H9 (cell line): ENCODE measurements around the gene FHOD1. TPM values are rescaled to one million over a fixed set of nuclear protein-coding genes. Genes with fewer than 3 reads are reported as not detected.

ENCODE experiments used
- DNase-seq: peaks from one replicate; pipeline ENCODE4 v3.0.0-alpha.2; 2017
- H2AFZ ChIP-seq: one replicate; pipeline ENCODE4 v1.6.1; 2013; ENCODE audit warnings: mild to moderate bottlenecking, low read length, control low read depth, moderate library complexity
- H2AK5ac ChIP-seq: 2 replicates; pipeline ENCODE4 v1.6.1; 2013; ENCODE audit warnings: low read length, control low read depth, mixed read lengths; ENCODE audit not compliant: insufficient read length
- H2BK120ac ChIP-seq: one replicate; pipeline ENCODE4 v1.6.1; 2013; ENCODE audit warnings: low read depth, mild to moderate bottlenecking, low read length, control low read depth, inconsistent platforms; ENCODE audit not compliant: poor library complexity, severe bottlenecking
- H2BK12ac ChIP-seq: 2 replicates; pipeline ENCODE4 v1.6.1; 2013; ENCODE audit warnings: low read length, control low read depth, mixed read lengths, low read depth; ENCODE audit not compliant: insufficient read length
- H2BK15ac ChIP-seq: 2 replicates; pipeline ENCODE4 v1.6.1; 2013; ENCODE audit warnings: low read depth, low read length, control low read depth
- H2BK20ac ChIP-seq: one replicate; pipeline ENCODE4 v1.6.1; 2013; ENCODE audit warnings: low read depth, mild to moderate bottlenecking, low read length, control low read depth, inconsistent platforms; ENCODE audit not compliant: poor library complexity, severe bottlenecking
- H2BK5ac ChIP-seq: 2 replicates; pipeline ENCODE4 v1.6.1; 2013; ENCODE audit warnings: low read length, control low read depth, mixed read lengths; ENCODE audit not compliant: insufficient read length
- H3K14ac ChIP-seq: 2 replicates; pipeline ENCODE4 v1.6.1; 2013; ENCODE audit warnings: low read length, control low read depth; ENCODE audit not compliant: insufficient read depth
- H3K18ac ChIP-seq: 2 replicates; pipeline ENCODE4 v1.6.1; 2013; ENCODE audit warnings: low read depth, mild to moderate bottlenecking, mixed read lengths, low read length, control low read depth; ENCODE audit not compliant: insufficient read length
- H3K23ac ChIP-seq: 2 replicates; pipeline ENCODE4 v1.6.1; 2013; ENCODE audit warnings: low read length, control low read depth, mixed read lengths, low read depth; ENCODE audit not compliant: insufficient read length
- H3K23me2 ChIP-seq: 2 replicates; pipeline ENCODE4 v1.6.1; 2013; ENCODE audit warnings: low read depth, mild to moderate bottlenecking, mixed read lengths, low read length, control low read depth; ENCODE audit not compliant: insufficient read length, poor library complexity, severe bottlenecking
- H3K27ac ChIP-seq: 2 replicates; pipeline ENCODE4 v1.5.1; 2013; ENCODE audit warnings: low read length, control low read depth, mixed read lengths, low read depth; ENCODE audit not compliant: insufficient read length
- H3K27me3 ChIP-seq: 2 replicates; pipeline ENCODE4 v1.6.1; 2013; ENCODE audit warnings: low read length, control low read depth, inconsistent platforms; ENCODE audit not compliant: insufficient read depth
- H3K4ac ChIP-seq: 2 replicates; pipeline ENCODE4 v1.6.1; 2013; ENCODE audit warnings: low read depth, mild to moderate bottlenecking, control low read depth, inconsistent platforms, low read length, moderate library complexity
- H3K4me1 ChIP-seq: 2 replicates; pipeline ENCODE4 v1.6.1; 2013; ENCODE audit warnings: low read length, control low read depth, inconsistent platforms; ENCODE audit not compliant: insufficient read depth
- H3K4me2 ChIP-seq: 2 replicates; pipeline ENCODE4 v1.6.1; 2013; ENCODE audit warnings: low read length, control low read depth, mixed read lengths; ENCODE audit not compliant: insufficient read length, insufficient read depth
- H3K56ac ChIP-seq: 2 replicates; pipeline ENCODE4 v1.6.1; 2013; ENCODE audit warnings: low read depth, mild to moderate bottlenecking, mixed read lengths, low read length, control low read depth; ENCODE audit not compliant: insufficient read length
- H3K79me1 ChIP-seq: 2 replicates; pipeline ENCODE4 v1.6.1; 2013; ENCODE audit warnings: low read depth, mild to moderate bottlenecking, moderate library complexity, low read length, control low read depth, inconsistent platforms; ENCODE audit not compliant: insufficient read depth, poor library complexity, severe bottlenecking
- H3K79me2 ChIP-seq: 2 replicates; pipeline ENCODE4 v1.6.1; 2013; ENCODE audit warnings: low read length, control low read depth, inconsistent platforms; ENCODE audit not compliant: insufficient read depth
- H3K9ac ChIP-seq: 2 replicates; pipeline ENCODE4 v1.6.1; 2013; ENCODE audit warnings: low read length, control low read depth, mixed read lengths; ENCODE audit not compliant: insufficient read length; ENCODE audit errors: extremely low read depth
- H3K9me3 ChIP-seq: one replicate; pipeline ENCODE4 v1.6.1; 2013; ENCODE audit warnings: low read depth, low read length, inconsistent platforms; ENCODE audit not compliant: control insufficient read depth
- H3T11ph ChIP-seq: one replicate; pipeline ENCODE4 v1.6.1; 2013; ENCODE audit warnings: mild to moderate bottlenecking, low read length, control low read depth, inconsistent platforms
- H4K20me1 ChIP-seq: one replicate; pipeline ENCODE4 v1.6.1; 2013; ENCODE audit not compliant: control insufficient read depth, insufficient read length, insufficient read depth
- H4K5ac ChIP-seq: 2 replicates; pipeline ENCODE4 v1.6.1; 2013; ENCODE audit warnings: low read depth, mild to moderate bottlenecking, mixed read lengths, low read length, control low read depth; ENCODE audit not compliant: insufficient read length
- H4K8ac ChIP-seq: replicated peaks from 2 replicates; pipeline ENCODE4 v1.6.1; 2013; ENCODE audit warnings: low read length, control low read depth, mixed read lengths, low read depth; ENCODE audit not compliant: insufficient read length
- H4K91ac ChIP-seq: 2 replicates; pipeline ENCODE4 v1.6.1; 2013; ENCODE audit warnings: low read depth, mild to moderate bottlenecking, moderate library complexity, mixed read lengths, low read length, control low read depth; ENCODE audit not compliant: insufficient read length
- H3K27ac Mint-ChIP-seq, 3 experiments: 2 replicates in 2 of 3; 3 replicates in 1 of 3; pipeline ENCODE4 v1.8.0; 2020 to 2021; ENCODE audit warnings: mixed read lengths in 3 of 3, mild to moderate bottlenecking in 1 of 3, moderate library complexity in 1 of 3
- H3K27me3 Mint-ChIP-seq: 2 replicates; pipeline ENCODE4 v1.8.0; 2021; ENCODE audit warnings: low read depth, mild to moderate bottlenecking, moderate library complexity, mixed read lengths
- H3K36me3 Mint-ChIP-seq, 3 experiments: 2 replicates in 2 of 3; 3 replicates in 1 of 3; pipeline ENCODE4 v1.8.0; 2020 to 2021; ENCODE audit warnings: low read depth in 3 of 3, mixed read lengths in 3 of 3; ENCODE audit not compliant: insufficient read depth in 1 of 3
- H3K4me1 Mint-ChIP-seq, 2 experiments: 2 replicates each; pipeline ENCODE4 v1.8.0; 2020; ENCODE audit warnings: mixed read lengths in 2 of 2
- H3K4me3 Mint-ChIP-seq, 2 experiments: 2 replicates in 1 of 2; 3 replicates in 1 of 2; pipeline ENCODE4 v1.8.0; 2020 to 2021; ENCODE audit warnings: mild to moderate bottlenecking in 2 of 2, mixed read lengths in 2 of 2, moderate library complexity in 1 of 2
- H3K9me3 Mint-ChIP-seq, 2 experiments: 2 replicates in 1 of 2; 3 replicates in 1 of 2; pipeline ENCODE4 v1.8.0; 2020; ENCODE audit warnings: mild to moderate bottlenecking in 2 of 2, mixed read lengths in 2 of 2, moderate library complexity in 1 of 2
- WGBS: extraction: QIAGEN DNeasy Blood & Tissue Kit; methylation state at CpG from one replicate; pipeline ENCODE4 v1.1.7; 2013; ENCODE audit warnings: missing lambda C conversion rate, low lambda C conversion rate, mixed read lengths; ENCODE audit not compliant: insufficient read length; ENCODE audit errors: extremely low coverage; 5-methylcytosine and 5-hydroxymethylcytosine counted together
- total RNA-seq: library from RNA; stranded (reverse); gene quantifications from 2 replicates; pipeline ENCODE4 v1.2.1, GENCODE V29; 2021
- TF ChIP-seq, protein P1 (sequence below): fragments of 200-600 bp; sonication (generic); conservative IDR thresholded peaks from 3 replicates; pipeline ENCODE4 v1.8.0; 2021; ENCODE audit warnings: antibody characterized with exemption, mild to moderate bottlenecking

FHOD1 gene
- total RNA-seq, 1 experiment from 2014 or later = 67.0 TPM

DNA sequence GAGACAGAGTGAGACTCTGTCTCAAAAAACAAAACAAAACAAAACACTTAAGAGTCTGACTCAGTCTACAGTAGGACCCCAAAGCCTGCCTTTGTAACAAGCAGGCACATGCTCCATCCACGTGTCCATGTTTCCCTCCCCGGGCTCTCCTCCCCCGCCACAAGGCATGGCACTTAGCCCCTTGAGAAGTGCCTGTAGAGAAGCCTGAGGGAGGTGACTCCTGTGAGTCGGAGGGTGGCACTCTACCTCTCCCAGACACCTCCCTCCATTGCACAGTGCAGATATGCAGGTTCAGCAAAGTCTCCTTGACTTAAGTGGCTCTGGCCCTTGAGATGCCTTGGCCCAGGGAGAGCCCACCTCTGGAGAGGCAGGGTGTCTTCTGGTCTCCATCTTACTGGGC, 6.8 kb downstream of the FHOD1 start:
- H2BK120ac ChIP-seq = no peak overlapping the region
- DNase-seq = no peak
- no peak overlapping the region for H3K56ac ChIP-seq
- no peaks in the 10 kb centered on the region; the same call in 1 of the 2 replicates for H3K27me3 Mint-ChIP-seq
- H3K27me3 ChIP-seq = no peaks in the 10 kb centered on the region
- no peak overlapping the region for H2BK20ac ChIP-seq
- peaks cover 4% of the 10 kb centered on the region for H3K79me1 ChIP-seq
- H2BK15ac ChIP-seq = no peak overlapping the region
- TF ChIP-seq, protein P1, sequence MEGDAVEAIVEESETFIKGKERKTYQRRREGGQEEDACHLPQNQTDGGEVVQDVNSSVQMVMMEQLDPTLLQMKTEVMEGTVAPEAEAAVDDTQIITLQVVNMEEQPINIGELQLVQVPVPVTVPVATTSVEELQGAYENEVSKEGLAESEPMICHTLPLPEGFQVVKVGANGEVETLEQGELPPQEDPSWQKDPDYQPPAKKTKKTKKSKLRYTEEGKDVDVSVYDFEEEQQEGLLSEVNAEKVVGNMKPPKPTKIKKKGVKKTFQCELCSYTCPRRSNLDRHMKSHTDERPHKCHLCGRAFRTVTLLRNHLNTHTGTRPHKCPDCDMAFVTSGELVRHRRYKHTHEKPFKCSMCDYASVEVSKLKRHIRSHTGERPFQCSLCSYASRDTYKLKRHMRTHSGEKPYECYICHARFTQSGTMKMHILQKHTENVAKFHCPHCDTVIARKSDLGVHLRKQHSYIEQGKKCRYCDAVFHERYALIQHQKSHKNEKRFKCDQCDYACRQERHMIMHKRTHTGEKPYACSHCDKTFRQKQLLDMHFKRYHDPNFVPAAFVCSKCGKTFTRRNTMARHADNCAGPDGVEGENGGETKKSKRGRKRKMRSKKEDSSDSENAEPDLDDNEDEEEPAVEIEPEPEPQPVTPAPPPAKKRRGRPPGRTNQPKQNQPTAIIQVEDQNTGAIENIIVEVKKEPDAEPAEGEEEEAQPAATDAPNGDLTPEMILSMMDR = no peak
- H2BK12ac ChIP-seq = no peak overlapping the region
- no peak overlapping the region; the same call in 1 of the 2 replicates for H3K4ac ChIP-seq
- no peak overlapping the region for H3K18ac ChIP-seq
- H2AFZ ChIP-seq = no peak overlapping the region
- H3K9me3 ChIP-seq = no peaks in the 10 kb centered on the region
- no peaks in the 10 kb centered on the region for H3K9me3 Mint-ChIP-seq
- H3K23me2 ChIP-seq = no peaks in the 10 kb centered on the region
- H4K91ac ChIP-seq = no peak overlapping the region
- no peak overlapping the region for H3K9ac ChIP-seq
- no peak overlapping the region for H4K8ac ChIP-seq
- WGBS = no CpG with 5 or more reads among the region's 4 CpGs
- no peak overlapping the region for H3K14ac ChIP-seq
- H3K4me1 Mint-ChIP-seq = peaks cover 28 to 29% of the 10 kb centered on the region in 2 experiments
- H3K4me2 ChIP-seq = no peak overlapping the region
- no peak overlapping the region for H2BK5ac ChIP-seq
- H3K36me3 Mint-ChIP-seq = peaks cover 13 to 39% (median 27%) of the 10 kb centered on the region in 3 experiments
- no peak overlapping the region for H3K23ac ChIP-seq
- no peak overlapping the region for H3T11ph ChIP-seq
- peaks cover 11% of the 10 kb centered on the region; the same call in 1 of the 2 replicates for H3K4me1 ChIP-seq
- H3K79me2 ChIP-seq = no peaks in the 10 kb centered on the region; the same call in 1 of the 2 replicates
- peaks cover 3% of the 10 kb centered on the region for H4K20me1 ChIP-seq
- no peak overlapping the region for H4K5ac ChIP-seq
- H3K27ac Mint-ChIP-seq = peak overlapping the region in 1 of 3 experiments; percentile 68; a peak in 1 of 7 replicates
- H2AK5ac ChIP-seq = no peak overlapping the region
- H3K27ac ChIP-seq = no peak overlapping the region
- H3K4me3 Mint-ChIP-seq = no peak overlapping the region
